Measurements from ENCODE around the gene SAMSN1. TPM values are rescaled to one million over a fixed set of nuclear protein-coding genes. Genes with fewer than 3 reads are reported as not detected.

The SAMSN1 gene
- total and polyA plus RNA-seq, 2 of the 8 experiments (the other 6 are each of a cell fraction or from before 2014, with no cell fraction given), result 0.50 to 3.0 TPM

- Histone ChIP-seq H2AFZ (ENCODE audit: low read length) (no peak overlapping the region), H2AK5ac (ENCODE audit: low read depth, low read length) (no peak overlapping the region), H3K4ac (replicated peaks; ENCODE audit: insufficient read length, low read depth, low read length) (no peak overlapping the region), H3K79me2 (ENCODE audit: control insufficient read depth in 1 of 2, insufficient read depth in 2 of 2, low read length in 2 of 2) (no peaks in the 10 kb centered on the region), H3K27me3 (replicated peaks in 1 of 4; ENCODE audit: control insufficient read depth in 3 of 4, extremely low read depth in 1 of 4, insufficient read depth in 3 of 4, low read length in 3 of 4) (no peaks in the 10 kb centered on the region), H3K23ac (ENCODE audit: insufficient read length) (no peak overlapping the region), H4K91ac (replicated peaks; ENCODE audit: insufficient read length, low read length) (no peak overlapping the region), H3K23me2 (ENCODE audit: low read depth, low read length) (no peaks in the 10 kb centered on the region), H3K36me3 (ENCODE audit: control insufficient read depth in 2 of 4, insufficient read depth in 4 of 4, low read length in 3 of 4) (no peaks in the 10 kb centered on the region), H3K4me3 (ENCODE audit: extremely low read depth in 1 of 4, insufficient read depth in 2 of 4, low read depth in 3 of 4, low read length in 4 of 4) (no peak overlapping the region), H3K56ac (replicated peaks; ENCODE audit: insufficient read length, low read depth, low read length) (no peak overlapping the region), H2BK15ac (ENCODE audit: low read length) (no peak overlapping the region), H3K79me1 (ENCODE audit: low read depth, low read length) (no peaks in the 10 kb centered on the region), H3K4me2 (ENCODE audit: insufficient read depth in 1 of 2, low read depth in 2 of 2, low read length in 2 of 2) (no peak overlapping the region), H4K5ac (ENCODE audit: insufficient read length, low read depth, low read length) (no peak overlapping the region), H2BK20ac (ENCODE audit: low read length) (no peak overlapping the region), H3K14ac (ENCODE audit: insufficient read length) (no peak overlapping the region), H3K18ac (ENCODE audit: extremely low read depth, low read length) (no peak overlapping the region), H3K9me3 (ENCODE audit: insufficient read depth in 2 of 2, low read depth in 1 of 2, low read length in 1 of 2) (no peaks in the 10 kb centered on the region), H2BK12ac (ENCODE audit: low read depth, low read length) (no peak overlapping the region), H3K4me1 (replicated peaks in 1 of 4; ENCODE audit: control insufficient read depth in 3 of 4, insufficient read depth in 4 of 4, low read length in 3 of 4) (no peaks in the 10 kb centered on the region), H4K8ac (ENCODE audit: extremely low read depth, insufficient read depth, low read length) (no peak overlapping the region), H3K9ac (replicated peaks in 1 of 4; ENCODE audit: extremely low read depth in 1 of 4, low read depth in 3 of 4, low read length in 3 of 4) (no peak overlapping the region), H2BK120ac (replicated peaks; ENCODE audit: low read depth, low read length) (no peak overlapping the region), H2BK5ac (ENCODE audit: low read depth, low read length) (no peak overlapping the region), H4K20me1 (replicated peaks in 1 of 2; ENCODE audit: control insufficient read depth in 1 of 2, insufficient read depth in 2 of 2, low read length in 2 of 2) (no peaks in the 10 kb centered on the region), H3K27ac (ENCODE audit: low read depth, low read length) (no peak overlapping the region)
- DNase-seq (ENCODE audit: low read depth in 1 of 2, low spot score in 2 of 2) (no peak), FAIRE-seq (no peak)
- TF ChIP-seq NANOG (IDR thresholded peaks at IDR 0.05; ENCODE audit: insufficient read depth, low read depth, low read length, poor library complexity, severe bottlenecking), result no peak
- TF ChIP-seq EGR1 (IDR thresholded peaks at IDR 0.05; ENCODE audit: borderline replicate concordance, low read depth, low read length), result no peak
- no peak for TF ChIP-seq CREB1 (IDR thresholded peaks at IDR 0.05)
- no peak for TF ChIP-seq EZH2 (IDR thresholded peaks at IDR 0.05; ENCODE audit: low read depth, low read length, severe bottlenecking)
- TF ChIP-seq CHD1 (IDR thresholded peaks at IDR 0.05; ENCODE audit: low read depth, low read length), result no peak
- no peak for TF ChIP-seq BRCA1 (IDR thresholded peaks at IDR 0.05; ENCODE audit: low read depth, low read length)
- TF ChIP-seq SIN3A (conservative IDR thresholded peaks at IDR 0.05 in 1 of 2, IDR thresholded peaks at IDR 0.05 in 1 of 2; ENCODE audit: low read depth in 1 of 2, low read length in 2 of 2), result no peak
- TF ChIP-seq, protein P1, sequence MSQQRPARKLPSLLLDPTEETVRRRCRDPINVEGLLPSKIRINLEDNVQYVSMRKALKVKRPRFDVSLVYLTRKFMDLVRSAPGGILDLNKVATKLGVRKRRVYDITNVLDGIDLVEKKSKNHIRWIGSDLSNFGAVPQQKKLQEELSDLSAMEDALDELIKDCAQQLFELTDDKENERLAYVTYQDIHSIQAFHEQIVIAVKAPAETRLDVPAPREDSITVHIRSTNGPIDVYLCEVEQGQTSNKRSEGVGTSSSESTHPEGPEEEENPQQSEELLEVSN (IDR thresholded peaks at IDR 0.05), result no peak
- no peak for TF ChIP-seq SP4 (IDR thresholded peaks at IDR 0.05; ENCODE audit: low read length)
- no peak for TF ChIP-seq CBX8 (IDR thresholded peaks at IDR 0.05; ENCODE audit: borderline replicate concordance, low read depth, low read length)
- TF ChIP-seq POLR2A (IDR thresholded peaks at IDR 0.05; ENCODE audit: control extremely low read depth in 1 of 2, low read depth in 2 of 2, low read length in 2 of 2), result no peak
- TF ChIP-seq SP2 (IDR thresholded peaks at IDR 0.05; ENCODE audit: low read length), result no peak
- TF ChIP-seq, protein P2, sequence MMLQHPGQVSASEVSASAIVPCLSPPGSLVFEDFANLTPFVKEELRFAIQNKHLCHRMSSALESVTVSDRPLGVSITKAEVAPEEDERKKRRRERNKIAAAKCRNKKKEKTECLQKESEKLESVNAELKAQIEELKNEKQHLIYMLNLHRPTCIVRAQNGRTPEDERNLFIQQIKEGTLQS (IDR thresholded peaks at IDR 0.05; ENCODE audit: insufficient read depth, low read depth, low read length), result no peak
- ChIA-PET POLR2A (ENCODE audit: partially characterized antibody) (no interaction called here), CTCF (ENCODE audit: partially characterized antibody) (no interaction called here)
- 89% methylated on average over 2 of the region's 2 CpGs; no CpG with 5 or more reads in 1 of the 2 experiments for WGBS, 2 experiments (ENCODE audit: extremely low coverage in 1 of 2, insufficient coverage in 1 of 2, insufficient read length in 1 of 2, insufficient replicate concordance in 2 of 2, low coverage in 1 of 2, low lambda C conversion rate in 2 of 2, missing lambda C conversion rate in 1 of 2)
Observed at GRCh38 chr21:14451546-14451945, 94.6 kb downstream of the SAMSN1 start.

All from H1 (cell line).